K562 (cell line): ENCODE measurements around the gene SPTBN4. TPM values are rescaled to one million over a fixed set of nuclear protein-coding genes. Genes with fewer than 3 reads are reported as not detected.
A peak's percentile ranks its signal among the peaks of the same experiment; 100 is the strongest.

Experiments used
- ADNP ChIP-seq: fragments of 200-800 bp; sonication (Bioruptor generic); IDR thresholded peaks from 2 replicates; pipeline ENCODE4 v1.6.1; 2016; ENCODE audit warnings: missing genetic modification characterization, missing compliant biosample characterization
- DIDO1 ChIP-seq: fragments of 450-650 bp; IDR thresholded peaks from 2 replicates; pipeline ENCODE4 v1.6.1; 2016; ENCODE audit warnings: low read depth, missing biosample characterization, missing genetic modification characterization
- E2F5 ChIP-seq: sonication (generic); formaldehyde crosslinking; IDR thresholded peaks from 2 replicates; pipeline ENCODE4 v1.8.0; 2022; ENCODE audit warnings: mild to moderate bottlenecking, missing genetic modification reagents
- GTF2E2 ChIP-seq: fragments of 200-800 bp; sonication (Bioruptor generic); IDR thresholded peaks from 2 replicates; pipeline ENCODE4 v1.6.1; 2016; ENCODE audit warnings: missing genetic modification characterization, missing compliant biosample characterization
- HNRNPLL ChIP-seq: fragments of 200-400 bp; formaldehyde crosslinking; IDR thresholded peaks from 2 replicates; pipeline ENCODE4 v1.6.1; 2017; ENCODE audit warnings: low read length, low read depth, mild to moderate bottlenecking; ENCODE audit not compliant: poor library complexity, severe bottlenecking
- IRF2 ChIP-seq: sonication (generic); formaldehyde crosslinking; IDR thresholded peaks from 2 replicates; pipeline ENCODE4 v1.8.1; 2022; ENCODE audit warnings: mild to moderate bottlenecking, missing genetic modification reagents
- JUNB ChIP-seq: fragments of 450-650 bp; formaldehyde crosslinking; conservative IDR thresholded peaks from 2 replicates; pipeline ENCODE4 v1.4.0; 2020; ENCODE audit warnings: mild to moderate bottlenecking
- NFE2L1 ChIP-seq: fragments of 450-650 bp; IDR thresholded peaks from 2 replicates; pipeline ENCODE4 v1.6.1; 2016; ENCODE audit warnings: missing genetic modification characterization, low read depth, mild to moderate bottlenecking, missing compliant biosample characterization, moderate library complexity, borderline replicate concordance
- NR1H2 ChIP-seq: sonication (generic); formaldehyde crosslinking; IDR thresholded peaks from 2 replicates; pipeline ENCODE4 v1.4.0; 2020; ENCODE audit warnings: mild to moderate bottlenecking, missing genetic modification reagents
- PCBP1 ChIP-seq: fragments of 200-400 bp; formaldehyde crosslinking; IDR thresholded peaks from 2 replicates; pipeline ENCODE4 v1.6.1; 2018; ENCODE audit warnings: mild to moderate bottlenecking, low read depth, low read length; ENCODE audit not compliant: poor library complexity, severe bottlenecking
- PRMT5 ChIP-seq: sonication (generic); formaldehyde crosslinking; IDR thresholded peaks from 2 replicates; pipeline ENCODE4 v1.5.0; 2020; ENCODE audit warnings: missing genetic modification reagents
- SAFB2 ChIP-seq: fragments of 200-400 bp; formaldehyde crosslinking; IDR thresholded peaks from 2 replicates; pipeline ENCODE4 v1.6.1; 2018; ENCODE audit warnings: borderline replicate concordance, low read length, low read depth, moderate library complexity; ENCODE audit not compliant: severe bottlenecking
- SMARCC2 ChIP-seq: fragments of 450-650 bp; IDR thresholded peaks from 2 replicates; pipeline ENCODE4 v1.6.1; 2017; ENCODE audit warnings: antibody characterized with exemption, moderate library complexity, mild to moderate bottlenecking, low read depth
- SMARCE1 ChIP-seq: fragments of 450-650 bp; IDR thresholded peaks from 2 replicates; pipeline ENCODE4 v1.7.1; 2016; ENCODE audit warnings: mild to moderate bottlenecking
- SRSF7 ChIP-seq: fragments of 200-400 bp; formaldehyde crosslinking; optimal IDR thresholded peaks from 2 replicates; pipeline ENCODE3; 2017; ENCODE audit warnings: mild to moderate bottlenecking, low read depth, low read length
- ZNF224 ChIP-seq: sonication (generic); formaldehyde crosslinking; IDR thresholded peaks from 2 replicates; pipeline ENCODE4 v1.8.0; 2022; ENCODE audit warnings: mild to moderate bottlenecking, missing genetic modification reagents
- ZNF263 ChIP-seq: sonication (generic); formaldehyde crosslinking; IDR thresholded peaks from 2 replicates; pipeline ENCODE4 v1.8.0; 2022; ENCODE audit warnings: mild to moderate bottlenecking, missing genetic modification reagents, borderline replicate concordance
- ZNF408 ChIP-seq: fragments of 250-450 bp; sonication (Bioruptor Pico); IDR thresholded peaks from 2 replicates; pipeline ENCODE4 v1.4.0; 2020; ENCODE audit warnings: low read depth, mild to moderate bottlenecking, moderate library complexity
- ZNF436 ChIP-seq: fragments of 250-450, 450-650 bp; sonication (Bioruptor Pico); formaldehyde crosslinking; IDR thresholded peaks from 2 replicates; pipeline ENCODE4 v1.7.0; 2020; ENCODE audit warnings: mild to moderate bottlenecking
- ZNF444 ChIP-seq: fragments of 250-450 bp; sonication (Bioruptor Pico); IDR thresholded peaks from 2 replicates; pipeline ENCODE4 v1.4.0; 2020; ENCODE audit warnings: mild to moderate bottlenecking, moderate library complexity
- ZNF655 ChIP-seq: fragments of 250-450 bp; sonication (Bioruptor Pico); IDR thresholded peaks from 2 replicates; pipeline ENCODE4 v1.5.0; 2021
- ZNF778 ChIP-seq: fragments of 450-650 bp; formaldehyde crosslinking; IDR thresholded peaks from 2 replicates; pipeline ENCODE4 v1.4.0; 2020; ENCODE audit warnings: mild to moderate bottlenecking, moderate library complexity
- polyA plus RNA-seq, 8 experiments: library from polyadenylated mRNA; depleted of rRNA in 4 of 8; stranded (reverse) in 5 of 8; unstranded in 3 of 8; fragments of >200 nt; fragmentation: Nextera tagmentation in 2 of 8; fragmentation: Illumina TruSeq in 1 of 8; extraction: Ambion mirVana in 2 of 8; extraction: Trizol in 1 of 8; gene quantifications; 2 replicates each; pipeline versions ENCODE4 v1.2.1 to v1.2.3, GENCODE V29; 2011 to 2014; ENCODE audit warnings: inconsistent platforms in 1 of 8, missing spikeins in 1 of 8
- total RNA-seq, 7 experiments: library from RNA; depleted of rRNA in 6 of 7; stranded (reverse); fragments of >200 nt in 6 of 7; fragmentation: Illumina TruSeq in 2 of 7; extraction: Trizol in 2 of 7; gene quantifications; 2 replicates each; pipeline versions ENCODE4 v1.2.1 to v1.2.3, GENCODE V29; 2011 to 2021; ENCODE audit warnings: low replicate concordance in 1 of 7
- TF ChIP-seq, protein P1 (sequence below): IDR thresholded peaks from 2 replicates; pipeline ENCODE4 v1.6.1; 2014; ENCODE audit warnings: antibody characterized with exemption
- TF ChIP-seq, protein P2 (sequence below): fragments of 450-650 bp; formaldehyde crosslinking; IDR thresholded peaks from 2 replicates; pipeline ENCODE4 v1.4.0; 2020; ENCODE audit warnings: mild to moderate bottlenecking, mixed read lengths

SPTBN4 gene
- total and polyA plus RNA-seq, 9 of the 15 experiments (the other 6 are each of a cell fraction or from before 2014, with no cell fraction given) = 0.01 to 1.5 (median 0.86) TPM

- no peak for TF ChIP-seq HNRNPLL
- no peak for TF ChIP-seq JUNB (CRISPR knock-in tag)
- no peak for TF ChIP-seq IRF2 (CRISPR knock-in tag)
- no peak for TF ChIP-seq PRMT5 (CRISPR knock-in tag)
- TF ChIP-seq ZNF408 = no peak
- TF ChIP-seq SMARCE1 = no peak
- TF ChIP-seq ZNF224 (CRISPR knock-in tag) = no peak
- TF ChIP-seq SAFB2 = no peak
- no peak for TF ChIP-seq SMARCC2
- no peak for TF ChIP-seq ZNF778 (CRISPR knock-in tag)
- no peak for TF ChIP-seq E2F5
- TF ChIP-seq ZNF436 (CRISPR knock-in tag) = no peak
- no peak for TF ChIP-seq ZNF655 (CRISPR knock-in tag)
- TF ChIP-seq ZNF444 (CRISPR knock-in tag) = no peak
- TF ChIP-seq, protein P1, sequence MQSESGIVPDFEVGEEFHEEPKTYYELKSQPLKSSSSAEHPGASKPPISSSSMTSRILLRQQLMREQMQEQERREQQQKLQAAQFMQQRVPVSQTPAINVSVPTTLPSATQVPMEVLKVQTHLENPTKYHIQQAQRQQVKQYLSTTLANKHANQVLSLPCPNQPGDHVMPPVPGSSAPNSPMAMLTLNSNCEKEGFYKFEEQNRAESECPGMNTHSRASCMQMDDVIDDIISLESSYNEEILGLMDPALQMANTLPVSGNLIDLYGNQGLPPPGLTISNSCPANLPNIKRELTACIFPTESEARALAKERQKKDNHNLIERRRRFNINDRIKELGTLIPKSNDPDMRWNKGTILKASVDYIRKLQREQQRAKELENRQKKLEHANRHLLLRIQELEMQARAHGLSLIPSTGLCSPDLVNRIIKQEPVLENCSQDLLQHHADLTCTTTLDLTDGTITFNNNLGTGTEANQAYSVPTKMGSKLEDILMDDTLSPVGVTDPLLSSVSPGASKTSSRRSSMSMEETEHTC = no peak
- TF ChIP-seq ZNF263 = 0 out of 2 replicates have a peak, but pooled peaks have one; percentile 33
- no peak for TF ChIP-seq NFE2L1
- TF ChIP-seq, protein P2, sequence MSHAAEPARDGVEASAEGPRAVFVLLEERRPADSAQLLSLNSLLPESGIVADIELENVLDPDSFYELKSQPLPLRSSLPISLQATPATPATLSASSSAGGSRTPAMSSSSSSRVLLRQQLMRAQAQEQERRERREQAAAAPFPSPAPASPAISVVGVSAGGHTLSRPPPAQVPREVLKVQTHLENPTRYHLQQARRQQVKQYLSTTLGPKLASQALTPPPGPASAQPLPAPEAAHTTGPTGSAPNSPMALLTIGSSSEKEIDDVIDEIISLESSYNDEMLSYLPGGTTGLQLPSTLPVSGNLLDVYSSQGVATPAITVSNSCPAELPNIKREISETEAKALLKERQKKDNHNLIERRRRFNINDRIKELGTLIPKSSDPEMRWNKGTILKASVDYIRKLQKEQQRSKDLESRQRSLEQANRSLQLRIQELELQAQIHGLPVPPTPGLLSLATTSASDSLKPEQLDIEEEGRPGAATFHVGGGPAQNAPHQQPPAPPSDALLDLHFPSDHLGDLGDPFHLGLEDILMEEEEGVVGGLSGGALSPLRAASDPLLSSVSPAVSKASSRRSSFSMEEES (CRISPR knock-in tag) = no peak
- no peak for TF ChIP-seq DIDO1 (tag)
- no peak for TF ChIP-seq SRSF7
- TF ChIP-seq ADNP (tag) = no peak
- no peak for TF ChIP-seq PCBP1
- TF ChIP-seq GTF2E2 (tag) = no peak
- no peak for TF ChIP-seq NR1H2 (CRISPR knock-in tag)
Measured at GRCh38 chr19:40609561-40610395, 143.0 kb downstream of the SPTBN4 start (continued).
